Measurements from ENCODE around the gene ANKRD22.

Gene ANKRD22

GRCh38 chr10:88877298-88877697, 25.7 kb upstream of the ANKRD22 start:
- no peak for TF ChIP-seq EZH2phosphoT487 (IDR thresholded peaks at IDR 0.05; ENCODE audit: borderline replicate concordance)
- TF ChIP-seq CTCF (conservative IDR thresholded peaks at IDR 0.05; ENCODE audit: low read length) = no peak
- H3K27me3 ChIP-seq (ENCODE audit: insufficient read depth, low read length, poor library complexity, severe bottlenecking) = no peaks in the 10 kb centered on the region
- no peaks in the 10 kb centered on the region for H3K9me3 ChIP-seq (ENCODE audit: insufficient read depth, low read depth, low read length)
- H4K20me1 ChIP-seq (ENCODE audit: insufficient read depth, low read length, poor library complexity, severe bottlenecking) = peaks cover 13% of the 10 kb centered on the region
- H3K4me1 ChIP-seq (ENCODE audit: insufficient read depth, low read length, poor library complexity, severe bottlenecking) = peaks cover 44% of the 10 kb centered on the region
- H3F3A ChIP-seq (ENCODE audit: low read depth) = peaks cover 7% of the 10 kb centered on the region; the same call in 1 of the 2 replicates
- H2AFZ ChIP-seq (ENCODE audit: low read length) = no peak overlapping the region; the same call in 1 of the 2 replicates
- no peaks in the 10 kb centered on the region for H3K36me3 ChIP-seq (ENCODE audit: insufficient read depth, low read length)
- H3K9ac ChIP-seq (ENCODE audit: low read depth, low read length, poor library complexity, severe bottlenecking) = no peak overlapping the region
- no peaks in the 10 kb centered on the region for H3K9me2 ChIP-seq (replicated peaks; ENCODE audit: low read depth, low read length)
- H3K4me2 ChIP-seq (ENCODE audit: low read depth, low read length, poor library complexity, severe bottlenecking) = peak overlapping the region; percentile 92
- peaks cover 18% of the 10 kb centered on the region for H3K79me2 ChIP-seq (ENCODE audit: insufficient read depth, low read length)
- H3K4me3 ChIP-seq (ENCODE audit: low read length, poor library complexity, severe bottlenecking) = no peak overlapping the region

GRCh38 chr10:88875081-88875480, 23.4 kb upstream of the ANKRD22 start:
- H3K4me2 ChIP-seq (ENCODE audit: low read depth, low read length, poor library complexity, severe bottlenecking) = no peak overlapping the region
- no peaks in the 10 kb centered on the region for H4K20me1 ChIP-seq (ENCODE audit: insufficient read depth, low read length, poor library complexity, severe bottlenecking)
- H3K9ac ChIP-seq (ENCODE audit: low read depth, low read length, poor library complexity, severe bottlenecking) = no peak overlapping the region
- H3K4me1 ChIP-seq (ENCODE audit: insufficient read depth, low read length, poor library complexity, severe bottlenecking) = peaks cover 30% of the 10 kb centered on the region
- H3K9me2 ChIP-seq (replicated peaks; ENCODE audit: low read depth, low read length) = no peaks in the 10 kb centered on the region
- no peaks in the 10 kb centered on the region for H3K9me3 ChIP-seq (ENCODE audit: insufficient read depth, low read depth, low read length)
- no peaks in the 10 kb centered on the region for H3K27me3 ChIP-seq (ENCODE audit: insufficient read depth, low read length, poor library complexity, severe bottlenecking)
- H3K4me3 ChIP-seq (ENCODE audit: low read length, poor library complexity, severe bottlenecking) = no peak overlapping the region
- H3K36me3 ChIP-seq (ENCODE audit: insufficient read depth, low read length) = no peaks in the 10 kb centered on the region
- peaks cover 7% of the 10 kb centered on the region; the same call in 1 of the 2 replicates for H3F3A ChIP-seq (ENCODE audit: low read depth)
- peak overlapping the region; percentile 53 for H2AFZ ChIP-seq (ENCODE audit: low read length)
- no peak for TF ChIP-seq CTCF (conservative IDR thresholded peaks at IDR 0.05; ENCODE audit: low read length)
- no peak for TF ChIP-seq EZH2phosphoT487 (IDR thresholded peaks at IDR 0.05; ENCODE audit: borderline replicate concordance)
- H3K79me2 ChIP-seq (ENCODE audit: insufficient read depth, low read length) = no peaks in the 10 kb centered on the region

GRCh38 chr10:88874281-88874680, 22.6 kb upstream of the ANKRD22 start:
- no peaks in the 10 kb centered on the region for H3K36me3 ChIP-seq (ENCODE audit: insufficient read depth, low read length)
- no peaks in the 10 kb centered on the region for H3K9me3 ChIP-seq (ENCODE audit: insufficient read depth, low read depth, low read length)
- H3K79me2 ChIP-seq (ENCODE audit: insufficient read depth, low read length) = no peaks in the 10 kb centered on the region
- no peaks in the 10 kb centered on the region for H3K9me2 ChIP-seq (replicated peaks; ENCODE audit: low read depth, low read length)
- no peak overlapping the region for H3K4me3 ChIP-seq (ENCODE audit: low read length, poor library complexity, severe bottlenecking)
- no peak overlapping the region for H3K9ac ChIP-seq (ENCODE audit: low read depth, low read length, poor library complexity, severe bottlenecking)
- peaks cover 24% of the 10 kb centered on the region for H3K4me1 ChIP-seq (ENCODE audit: insufficient read depth, low read length, poor library complexity, severe bottlenecking)
- no peaks in the 10 kb centered on the region for H3K27me3 ChIP-seq (ENCODE audit: insufficient read depth, low read length, poor library complexity, severe bottlenecking)
- H3K4me2 ChIP-seq (ENCODE audit: low read depth, low read length, poor library complexity, severe bottlenecking) = no peak overlapping the region
- no peak for TF ChIP-seq CTCF (conservative IDR thresholded peaks at IDR 0.05; ENCODE audit: low read length)
- no peak for TF ChIP-seq EZH2phosphoT487 (IDR thresholded peaks at IDR 0.05; ENCODE audit: borderline replicate concordance)
- peak overlapping the region; percentile 53; the same call in 1 of the 2 replicates for H2AFZ ChIP-seq (ENCODE audit: low read length)
- H4K20me1 ChIP-seq (ENCODE audit: insufficient read depth, low read length, poor library complexity, severe bottlenecking) = no peaks in the 10 kb centered on the region
- peaks cover 2% of the 10 kb centered on the region; the same call in 1 of the 2 replicates for H3F3A ChIP-seq (ENCODE audit: low read depth)
